ENCODE results near the gene ENOX1.
"Not testable (repeated sequence)": the region's sequence is repeated elsewhere in the genome, so short reads cannot be mapped to it uniquely, and the experiment has no call there.

ENOX1 gene

GRCh38 chr13:43416408-43416807, 370.4 kb downstream of the ENOX1 start:
- not testable (repeated sequence) for DNase-seq

- DNase-seq, result not testable (repeated sequence)
These were observed 370.8 kb downstream of the ENOX1 start for GRCh38 chr13:43415903-43416391.

GRCh38 chr13:43414111-43414510, 372.7 kb downstream of the ENOX1 start:
- DNase-seq, result no peak

GRCh38 chr13:43411741-43412140, 375.0 kb downstream of the ENOX1 start:
- no peak for DNase-seq

- no peak for DNase-seq
These were observed 375.6 kb downstream of the ENOX1 start for GRCh38 chr13:43411211-43411610.

GRCh38 chr13:43408274-43408673, 378.5 kb downstream of the ENOX1 start:
- DNase-seq, result no peak

- DNase-seq, result no peak
These were observed 379.7 kb downstream of the ENOX1 start for GRCh38 chr13:43407023-43407581.

- no peak for DNase-seq
These were observed 381.3 kb downstream of the ENOX1 start for GRCh38 chr13:43405457-43405856.

- no peak for DNase-seq
These were observed 384.4 kb downstream of the ENOX1 start for GRCh38 chr13:43402380-43402779.

GRCh38 chr13:43401361-43401760, 385.4 kb downstream of the ENOX1 start:
- DNase-seq, result no peak

GRCh38 chr13:43397111-43397510, 389.7 kb downstream of the ENOX1 start:
- DNase-seq, result no peak

- DNase-seq, result no peak
These were observed 395.7 kb downstream of the ENOX1 start for GRCh38 chr13:43391036-43391435.

- no peak for DNase-seq
These were observed 396.2 kb downstream of the ENOX1 start for GRCh38 chr13:43390619-43391018.

GRCh38 chr13:43389983-43390382, 396.8 kb downstream of the ENOX1 start:
- DNase-seq, result no peak

- DNase-seq, result no peak
These were observed 397.2 kb downstream of the ENOX1 start for GRCh38 chr13:43389573-43389972.

- no peak for DNase-seq
These were observed 398.3 kb downstream of the ENOX1 start for GRCh38 chr13:43388282-43389034.

GRCh38 chr13:43387880-43388279, 398.9 kb downstream of the ENOX1 start:
- no peak for DNase-seq

GRCh38 chr13:43383498-43384165, 403.1 kb downstream of the ENOX1 start:
- no peak for DNase-seq

- DNase-seq, result no peak
These were observed 407.0 kb downstream of the ENOX1 start for GRCh38 chr13:43379738-43380137.

- DNase-seq, result no peak
These were observed 408.8 kb downstream of the ENOX1 start for GRCh38 chr13:43377973-43378372.

- no peak for DNase-seq
These were observed 409.6 kb downstream of the ENOX1 start for GRCh38 chr13:43377149-43377548.

- DNase-seq, result no peak
These were observed 410.2 kb downstream of the ENOX1 start for GRCh38 chr13:43376596-43376995.

- no peak for DNase-seq
These were observed 410.8 kb downstream of the ENOX1 start for GRCh38 chr13:43375797-43376465.
